Ascending aorta (tissue), 2 donors: Measurements from ENCODE around the gene SEC14L3. TPM values are rescaled to one million over a fixed set of nuclear protein-coding genes. Genes with fewer than 3 reads are reported as not detected.

Experiments
- DNase-seq, 2 donors: peaks; one replicate each; pipeline ENCODE4 v3.0.0-alpha.2; 2019; ENCODE audit warnings: low spot score in 2 of 2
- H3K27ac ChIP-seq, 2 donors: fragments of 200-600 bp; sonication (generic); one replicate each; pipeline ENCODE4 v1.5.1; 2016 to 2017; ENCODE audit warnings: mild to moderate bottlenecking in 1 of 2
- H3K27me3 ChIP-seq: fragments of 200-600 bp; sonication (generic); one replicate; pipeline ENCODE4 v1.5.1; 2017
- H3K36me3 ChIP-seq, 2 donors: fragments of 200-600 bp; sonication (generic); one replicate each; pipeline ENCODE4 v1.5.1; 2016
- H3K4me1 ChIP-seq, 2 donors: fragments of 200-600 bp; sonication (generic); one replicate each; pipeline ENCODE4 v1.5.1; 2016 to 2017; ENCODE audit warnings: mild to moderate bottlenecking in 1 of 2
- H3K4me3 ChIP-seq, 2 donors: fragments of 200-600 bp; sonication (generic); one replicate each; pipeline ENCODE4 v1.5.1; 2016 to 2017; ENCODE audit warnings: mild to moderate bottlenecking in 1 of 2
- H3K9me3 ChIP-seq, 2 donors: fragments of 200-600 bp; sonication (generic); one replicate each; pipeline ENCODE4 v1.5.1; 2016
- intact Hi-C: fragments of 100-400 bp; cut with DNase I; formaldehyde crosslinking; loops from one replicate; pipeline ENCODE4 v1.15.1; 2023
- total RNA-seq: library from RNA; depleted of rRNA; stranded (reverse); fragments of >200 nt; gene quantifications from one replicate; pipeline ENCODE4 v1.1.0, GENCODE V29; 2016
- TF ChIP-seq, protein P1 (sequence below), 3 experiments: fragments of 200-600 bp in 2 of 3; fragments of 450-650 bp in 1 of 3; sonication (generic) in 2 of 3; IDR thresholded peaks; one replicate each; pipeline ENCODE4 v1.5.1; 2016 to 2019; ENCODE audit warnings: antibody characterized with exemption in 3 of 3, mild to moderate bottlenecking in 1 of 3, moderate library complexity in 1 of 3

The SEC14L3 gene
- total RNA-seq, 1 donor from 2014 or later: not detected

DNA sequence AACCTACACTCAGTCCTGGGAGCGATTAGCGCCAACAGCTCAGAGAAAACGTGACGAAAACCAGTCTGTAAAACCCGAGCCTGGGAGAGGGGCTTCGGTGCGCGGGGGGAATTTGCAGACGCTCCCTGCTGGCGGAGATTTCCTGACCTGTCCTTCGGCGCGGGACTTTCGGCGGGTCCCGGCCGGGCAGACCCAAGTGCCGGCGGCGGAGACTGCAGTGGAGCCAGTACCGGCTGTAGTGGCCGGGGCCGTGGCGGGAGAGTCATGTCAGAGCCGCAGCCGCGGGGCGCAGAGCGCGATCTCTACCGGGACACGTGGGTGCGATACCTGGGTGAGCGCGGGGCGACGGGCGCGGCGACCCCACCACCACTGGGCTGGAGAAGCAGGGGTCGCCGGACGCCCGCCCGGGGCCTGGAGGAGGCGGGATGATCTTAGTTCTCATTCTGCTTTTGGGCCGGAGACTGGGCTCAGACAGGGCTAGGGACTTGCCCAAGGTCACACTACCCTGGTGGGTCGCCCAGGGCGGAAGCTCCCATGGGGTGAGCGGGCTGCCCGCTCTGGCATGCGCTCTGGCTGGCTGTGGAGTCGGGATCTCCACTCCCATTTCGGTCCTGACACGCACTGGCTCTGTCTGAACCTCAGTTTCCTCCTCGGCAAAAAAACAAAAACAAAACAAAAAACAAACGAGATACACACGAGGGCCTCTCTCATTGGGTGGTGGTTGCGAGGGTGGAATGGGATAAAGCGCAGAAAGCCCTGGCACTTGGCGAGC lies 46.0 kb downstream of the SEC14L3 start, which contains the start of gene MTFP1:
MTFP1 (plus strand) TSS at position 153 of the 772 bp plus-strand sequence; CDS start at position 265, 112 bp downstream.
- Histone ChIP-seq H3K9me3 (no peaks in the 10 kb centered on the region), H3K4me3 (peak within 1 kb of the TSS; percentile 63 to 86), H3K36me3 (no peaks in the 10 kb centered on the region), H3K27me3 (no peaks in the 10 kb centered on the region), H3K4me1 (peaks cover 14 to 29% of the 10 kb centered on the region in 2 donors), H3K27ac (peak within 1 kb of the TSS; percentile 98)
- intact Hi-C loops: loop anchor here (1.0 to 10.0 kb wide), 4 partner anchors 39 to 821 kb away; partner anchors contain the start of genes NF2, RNF215 and SELENOM
- TF ChIP-seq, protein P1, sequence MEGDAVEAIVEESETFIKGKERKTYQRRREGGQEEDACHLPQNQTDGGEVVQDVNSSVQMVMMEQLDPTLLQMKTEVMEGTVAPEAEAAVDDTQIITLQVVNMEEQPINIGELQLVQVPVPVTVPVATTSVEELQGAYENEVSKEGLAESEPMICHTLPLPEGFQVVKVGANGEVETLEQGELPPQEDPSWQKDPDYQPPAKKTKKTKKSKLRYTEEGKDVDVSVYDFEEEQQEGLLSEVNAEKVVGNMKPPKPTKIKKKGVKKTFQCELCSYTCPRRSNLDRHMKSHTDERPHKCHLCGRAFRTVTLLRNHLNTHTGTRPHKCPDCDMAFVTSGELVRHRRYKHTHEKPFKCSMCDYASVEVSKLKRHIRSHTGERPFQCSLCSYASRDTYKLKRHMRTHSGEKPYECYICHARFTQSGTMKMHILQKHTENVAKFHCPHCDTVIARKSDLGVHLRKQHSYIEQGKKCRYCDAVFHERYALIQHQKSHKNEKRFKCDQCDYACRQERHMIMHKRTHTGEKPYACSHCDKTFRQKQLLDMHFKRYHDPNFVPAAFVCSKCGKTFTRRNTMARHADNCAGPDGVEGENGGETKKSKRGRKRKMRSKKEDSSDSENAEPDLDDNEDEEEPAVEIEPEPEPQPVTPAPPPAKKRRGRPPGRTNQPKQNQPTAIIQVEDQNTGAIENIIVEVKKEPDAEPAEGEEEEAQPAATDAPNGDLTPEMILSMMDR (IDR thresholded peaks at IDR 0.05): no peak
- DNase-seq: peak in 1 of 2 donors; percentile 73

DNA sequence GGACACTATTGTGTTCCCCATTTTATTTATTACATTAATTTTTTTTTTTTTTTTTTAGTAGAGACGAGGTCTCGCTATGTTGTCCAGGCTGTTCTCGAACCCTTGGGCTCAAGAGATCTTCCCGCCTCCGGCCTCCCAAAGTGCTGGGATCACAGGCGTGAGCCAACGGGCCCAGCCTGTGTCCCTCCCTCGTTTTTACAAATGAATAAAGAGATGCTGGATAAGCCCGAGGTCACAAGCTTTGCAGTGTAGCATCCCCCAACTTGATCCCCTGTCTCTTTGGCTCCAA lies 46.5 kb downstream of the SEC14L3 start:
- peaks cover 14 to 31% of the 10 kb centered on the region in 2 donors for H3K4me1 ChIP-seq
- DNase-seq: no peak
- H3K27me3 ChIP-seq: no peaks in the 10 kb centered on the region
- peak overlapping the region; percentile 66 to 80 for H3K27ac ChIP-seq
- H3K36me3 ChIP-seq: no peaks in the 10 kb centered on the region
- intact Hi-C loops: loop anchor here (2.0 to 10.0 kb wide), 3 partner anchors 38 to 820 kb away; partner anchors contain the start of genes NF2, RNF215 and SELENOM
- TF ChIP-seq, protein P1 (IDR thresholded peaks at IDR 0.05): no peak
- H3K9me3 ChIP-seq: no peaks in the 10 kb centered on the region
- peak overlapping the region; percentile 63 to 86 for H3K4me3 ChIP-seq

DNA sequence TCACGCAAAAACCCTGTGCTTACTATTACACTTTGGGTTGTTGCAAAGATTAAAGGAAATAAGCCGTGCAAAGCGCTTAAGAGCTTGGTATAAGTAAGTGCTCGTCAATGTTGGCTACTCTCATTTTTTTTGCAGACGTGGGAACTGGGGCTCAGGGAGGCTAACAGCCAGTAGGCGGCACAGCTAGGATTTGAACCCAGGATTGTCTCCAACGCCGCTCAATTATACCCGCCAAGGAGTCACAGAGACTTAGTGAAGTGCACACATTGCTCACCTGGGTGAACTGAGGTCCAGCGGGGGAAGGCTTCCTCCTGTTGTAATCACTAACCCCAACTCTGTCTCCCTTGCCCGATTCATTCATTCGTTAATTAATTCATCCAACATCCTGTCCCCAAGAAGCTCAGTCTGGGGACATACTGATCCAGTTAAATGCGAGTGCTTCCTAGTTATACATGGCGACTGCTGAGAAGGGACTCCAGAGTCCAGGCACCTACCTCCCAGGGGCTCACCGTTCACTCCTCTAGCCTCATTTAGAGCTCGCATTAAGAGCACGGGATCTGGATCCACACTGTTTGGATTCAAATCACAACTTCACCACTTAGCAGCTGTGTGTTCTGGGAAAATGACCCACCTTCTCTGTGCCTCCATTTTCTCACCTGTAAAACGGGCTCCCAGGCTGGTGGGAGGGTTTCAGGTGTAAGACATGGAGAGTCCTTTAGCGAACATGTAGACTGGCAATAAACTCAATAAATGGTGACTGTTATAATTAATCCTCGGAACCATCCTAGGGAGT lies 47.1 kb downstream of the SEC14L3 start:
- TF ChIP-seq, protein P1 (IDR thresholded peaks at IDR 0.05): no peak
- H3K36me3 ChIP-seq: no peaks in the 10 kb centered on the region
- H3K27ac ChIP-seq: peak overlapping the region; percentile 98
- DNase-seq: no peak
- no peaks in the 10 kb centered on the region for H3K9me3 ChIP-seq
- H3K27me3 ChIP-seq: no peaks in the 10 kb centered on the region
- H3K4me1 ChIP-seq: peaks cover 14 to 35% of the 10 kb centered on the region in 2 donors
- intact Hi-C loops: loop anchor here (1.0 to 10.0 kb wide), 7 partner anchors 38 to 1157 kb away; partner anchors contain the start of genes EWSR1, NF2, PIK3IP1 and RHBDD3
- H3K4me3 ChIP-seq: peak overlapping the region; percentile 63 to 86

DNA sequence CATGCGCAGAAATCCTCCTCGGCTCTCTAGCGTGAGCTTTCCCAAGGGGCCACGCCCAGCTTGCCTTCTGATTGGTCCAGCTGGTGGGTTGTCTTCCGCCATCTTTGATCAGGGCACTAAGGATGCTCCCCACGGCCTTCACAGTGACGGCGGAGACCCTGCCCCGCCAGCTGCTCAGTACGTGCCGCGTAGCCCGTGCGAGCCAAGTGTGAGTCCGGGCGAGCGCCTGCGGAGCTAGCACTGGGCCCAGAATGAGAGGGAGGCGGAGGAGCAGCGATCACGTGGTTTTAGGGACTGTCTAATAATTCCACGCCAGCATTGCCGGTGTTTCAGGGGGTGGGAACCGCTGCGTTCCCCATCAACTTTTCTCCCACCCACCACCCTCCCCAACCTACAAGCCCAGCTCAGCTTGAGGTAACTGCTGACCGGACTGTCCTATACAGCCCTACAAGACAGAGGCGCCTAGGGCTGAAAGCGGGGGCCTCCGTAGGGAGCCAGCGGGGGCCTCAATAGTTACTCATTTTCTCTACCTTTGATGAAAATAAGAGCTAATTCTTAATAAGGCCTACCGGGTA lies 47.8 kb downstream of the SEC14L3 start:
- Histone ChIP-seq H3K27ac (peak overlapping the region; percentile 98), H3K4me1 (peaks cover 14 to 35% of the 10 kb centered on the region in 2 donors), H3K9me3 (no peaks in the 10 kb centered on the region), H3K4me3 (peak overlapping the region; percentile 57 to 86), H3K27me3 (no peaks in the 10 kb centered on the region), H3K36me3 (peaks cover 0 to 2% of the 10 kb centered on the region in 2 donors)
- TF ChIP-seq, protein P1 (IDR thresholded peaks at IDR 0.05): no peak
- intact Hi-C loops: loop anchor here (1.0 to 10.0 kb wide), 9 partner anchors 27 to 1157 kb away; partner anchors contain the start of genes EWSR1, NF2, PES1 and PIK3IP1
- DNase-seq: peak; percentile 98 to 100

DNA sequence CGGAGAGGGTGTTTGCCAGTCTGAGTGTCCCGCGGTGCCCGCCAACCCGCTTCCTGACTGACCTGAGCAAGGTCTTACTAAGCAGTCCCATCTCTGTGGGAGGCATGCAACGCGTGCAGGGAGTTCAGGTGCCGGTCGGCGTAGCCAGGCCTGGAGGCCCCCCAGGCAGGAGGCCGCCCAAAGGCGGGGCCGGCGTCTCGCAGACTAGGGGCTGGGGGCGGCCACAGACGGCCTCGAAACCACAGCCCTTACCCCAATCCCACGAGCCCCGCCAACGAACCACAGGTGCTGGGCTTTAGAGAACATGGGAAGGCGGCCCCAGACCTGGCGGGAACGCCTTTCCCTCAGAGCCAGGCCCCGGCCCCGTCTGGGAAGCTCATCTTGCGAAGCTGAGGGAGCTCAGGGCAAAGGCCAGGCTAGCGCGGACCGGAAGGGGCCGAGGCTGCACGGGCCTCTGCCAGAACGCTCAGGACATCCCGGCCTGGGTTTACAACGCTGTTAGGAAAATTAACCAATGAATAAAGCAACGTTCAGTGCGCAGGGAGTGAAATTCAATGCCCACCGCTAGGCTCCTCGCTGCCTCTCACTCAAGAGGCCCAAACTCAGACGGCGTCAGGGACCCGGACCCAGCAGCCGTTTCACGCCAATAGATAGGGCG lies 48.4 kb downstream of the SEC14L3 start:
- Histone ChIP-seq H3K27ac (peak overlapping the region; percentile 98), H3K9me3 (no peaks in the 10 kb centered on the region), H3K36me3 (peaks cover 3 to 8% of the 10 kb centered on the region in 2 donors), H3K4me1 (peaks cover 14 to 35% of the 10 kb centered on the region in 2 donors), H3K27me3 (no peaks in the 10 kb centered on the region), H3K4me3 (peak overlapping the region; percentile 57 to 86)
- peak; percentile 29 to 84 for DNase-seq
- TF ChIP-seq, protein P1 (IDR thresholded peaks at IDR 0.05): peak in 1 of 3 experiments; percentile 6
- intact Hi-C loops: loop anchor here (1.0 to 10.0 kb wide), 7 partner anchors 26 to 1156 kb away; partner anchors contain the start of genes EWSR1, NF2, PES1 and PIK3IP1
